Measurements from ENCODE around the gene EIF3K.

The EIF3K gene

GRCh38 chr19:38653028-38653571, 34.1 kb downstream of the EIF3K start:
- ATAC-seq: peak; percentile 7; the same call in 1 of the 3 replicates
- TF ChIP-seq BACH2 (CRISPR knock-in tag; IDR thresholded peaks at IDR 0.05; ENCODE audit: borderline replicate concordance) (no peak), ZFP30 (CRISPR knock-in tag; IDR thresholded peaks at IDR 0.05) (no peak), SNAI2 (CRISPR knock-in tag; IDR thresholded peaks at IDR 0.05) (no peak), ZNF70 (CRISPR knock-in tag; IDR thresholded peaks at IDR 0.05) (no peak), RARB (CRISPR knock-in tag; IDR thresholded peaks at IDR 0.05) (no peak), ARNTL (CRISPR knock-in tag; IDR thresholded peaks at IDR 0.05; ENCODE audit: borderline replicate concordance, low read depth) (no peak), PATZ1 (CRISPR knock-in tag; IDR thresholded peaks at IDR 0.05; ENCODE audit: borderline replicate concordance) (no peak), CREB5 (CRISPR knock-in tag; IDR thresholded peaks at IDR 0.05; ENCODE audit: low read depth) (no peak), ZC3H10 (CRISPR knock-in tag; IDR thresholded peaks at IDR 0.05) (no peak), CSDC2 (CRISPR knock-in tag; IDR thresholded peaks at IDR 0.05) (no peak), TOX (CRISPR knock-in tag; IDR thresholded peaks at IDR 0.05; ENCODE audit: borderline replicate concordance) (no peak), CSRNP3 (CRISPR knock-in tag; IDR thresholded peaks at IDR 0.05) (no peak), ISL1 (CRISPR knock-in tag; IDR thresholded peaks at IDR 0.05) (no peak), ZNF565 (CRISPR knock-in tag; conservative IDR thresholded peaks at IDR 0.05; ENCODE audit: low read depth) (no peak), TSHZ2 (CRISPR knock-in tag; IDR thresholded peaks at IDR 0.05) (no peak)

GRCh38 chr19:38654628-38655055, 35.7 kb downstream of the EIF3K start:
- TF ChIP-seq ZNF70 (CRISPR knock-in tag; IDR thresholded peaks at IDR 0.05) (no peak), CSRNP3 (CRISPR knock-in tag; IDR thresholded peaks at IDR 0.05) (no peak), POU6F1 (CRISPR knock-in tag; IDR thresholded peaks at IDR 0.05; ENCODE audit: borderline replicate concordance, low read depth) (no peak), PATZ1 (CRISPR knock-in tag; IDR thresholded peaks at IDR 0.05; ENCODE audit: borderline replicate concordance) (no peak), GLIS3 (CRISPR knock-in tag; IDR thresholded peaks at IDR 0.05) (no peak), CREB5 (CRISPR knock-in tag; IDR thresholded peaks at IDR 0.05; ENCODE audit: low read depth) (no peak), ZFP3 (CRISPR knock-in tag; IDR thresholded peaks at IDR 0.05) (no peak), TOX (CRISPR knock-in tag; IDR thresholded peaks at IDR 0.05; ENCODE audit: borderline replicate concordance) (no peak)
- no peak for ATAC-seq

Data from SK-N-SH treated with all-trans-retinoic acid at 6 μM for 48 hours (cell line).